NCI-H2029 treated with DMSO at 0.1 percent for 48 hours (cell line): ENCODE results near the gene HMX1.

ENCODE experiments used
- DNase-seq: peaks from one replicate; lab custom pipeline; 2025; lab: John Stamatoyannopoulos, UW

Gene HMX1

DNA sequence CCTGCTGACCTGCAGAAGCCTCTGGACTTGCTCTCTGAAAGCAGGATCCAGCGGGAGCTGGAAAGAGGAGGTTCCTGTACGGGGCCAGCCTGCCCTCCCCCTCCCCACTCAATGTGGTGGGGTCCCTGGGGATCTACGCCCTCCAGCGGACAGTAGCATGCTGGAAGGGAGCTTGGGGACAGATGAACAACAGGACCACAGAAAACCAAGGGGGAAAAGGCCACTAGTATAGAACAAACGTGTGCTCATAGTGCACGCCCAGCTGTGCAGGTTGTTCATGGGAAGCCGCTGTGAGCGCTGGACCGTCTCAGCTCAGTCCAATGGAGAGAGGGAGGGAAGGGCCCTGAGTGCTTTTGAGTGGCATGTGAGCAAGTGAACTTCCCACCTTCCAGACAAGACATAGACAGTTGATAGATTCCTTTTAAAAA lies 15.8 kb downstream of the HMX1 start:
- no peak for DNase-seq

DNA sequence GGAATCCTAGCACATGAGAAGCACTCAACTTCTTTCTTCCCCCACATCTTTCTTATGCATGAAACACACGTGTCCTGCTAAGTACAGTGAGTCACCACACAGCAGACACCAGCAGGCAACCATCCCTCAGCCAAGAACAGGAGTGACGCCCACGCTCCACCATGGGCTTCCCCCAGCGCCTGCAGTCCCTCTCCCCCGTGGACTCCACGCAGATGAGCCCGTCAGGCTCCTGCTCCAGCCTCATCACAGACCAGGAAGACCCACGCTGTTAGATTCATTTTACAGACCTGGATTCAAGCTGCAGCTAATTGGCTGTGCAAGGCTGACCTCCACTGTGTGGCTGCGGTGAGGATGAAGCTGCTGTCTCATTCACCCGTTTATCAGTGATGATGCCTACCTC lies 16.7 kb downstream of the HMX1 start:
- DNase-seq = no peak

DNA sequence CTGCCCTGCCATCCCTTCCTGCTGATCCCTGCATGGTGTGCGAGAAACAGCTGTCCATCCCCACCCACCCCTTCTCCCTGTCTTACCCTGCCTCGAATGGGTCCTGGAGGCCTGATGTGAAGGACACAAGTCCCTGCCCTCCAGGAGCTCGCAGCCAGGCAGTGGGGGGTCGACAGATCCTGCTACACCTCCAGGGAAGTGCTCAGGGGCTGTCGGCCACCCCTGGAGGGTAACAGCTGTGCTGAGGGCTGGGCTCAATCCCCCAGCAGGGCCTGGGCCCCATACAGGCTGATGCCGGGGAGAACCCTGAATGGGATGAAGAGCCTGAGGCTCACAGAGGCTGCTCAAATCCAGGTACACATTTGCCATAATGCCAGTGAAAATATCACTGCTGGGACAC lies 17.6 kb downstream of the HMX1 start:
- DNase-seq = no peak

DNA sequence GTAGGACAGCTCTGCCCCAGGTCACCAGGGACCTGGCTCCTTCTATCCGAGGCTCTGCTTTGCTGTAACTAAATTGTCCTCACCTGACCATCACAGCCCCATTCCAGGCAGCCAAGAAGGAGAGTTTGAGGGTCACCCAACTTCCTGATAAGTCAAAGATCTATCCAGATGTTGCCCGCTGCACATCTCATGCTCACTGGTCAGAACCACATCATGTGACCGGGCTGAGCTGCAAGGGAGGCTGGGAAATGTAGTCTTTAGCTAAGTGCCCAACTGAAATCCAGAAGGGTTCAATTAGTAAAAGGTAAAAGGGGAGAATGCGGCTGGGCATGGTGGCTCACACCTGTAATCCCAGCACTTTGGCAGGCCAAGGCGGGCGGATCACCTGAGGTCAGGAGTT lies 18.4 kb downstream of the HMX1 start:
- no peak for DNase-seq

DNA sequence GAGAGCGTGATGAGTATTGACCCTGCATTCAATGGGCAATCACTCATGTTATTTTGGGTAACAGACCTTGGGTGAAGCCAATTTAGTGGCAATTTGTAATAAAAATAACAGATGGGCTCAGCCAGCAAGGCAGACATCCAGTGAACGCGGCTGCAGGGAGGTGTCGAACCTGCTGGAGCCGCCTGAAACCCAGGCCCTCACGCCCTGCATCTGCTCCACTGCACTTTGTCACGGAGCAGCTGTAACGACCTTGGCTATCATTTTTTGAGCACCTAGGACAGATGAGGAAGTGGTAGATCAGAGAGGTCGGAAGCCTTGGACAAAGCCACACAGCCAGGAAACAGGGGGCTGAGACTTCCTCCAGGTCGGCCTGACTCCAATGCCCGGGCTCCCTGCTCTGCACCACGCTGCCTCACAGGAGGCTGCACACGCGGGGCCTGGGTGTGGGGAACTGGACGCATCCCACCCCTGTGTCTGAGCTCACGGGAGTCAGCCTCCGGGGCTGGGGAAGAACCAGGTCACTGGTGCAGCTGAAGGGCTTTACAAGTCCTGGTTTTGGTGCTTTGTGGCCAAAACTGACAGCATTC lies 19.4 kb downstream of the HMX1 start:
- DNase-seq = no peak

DNA sequence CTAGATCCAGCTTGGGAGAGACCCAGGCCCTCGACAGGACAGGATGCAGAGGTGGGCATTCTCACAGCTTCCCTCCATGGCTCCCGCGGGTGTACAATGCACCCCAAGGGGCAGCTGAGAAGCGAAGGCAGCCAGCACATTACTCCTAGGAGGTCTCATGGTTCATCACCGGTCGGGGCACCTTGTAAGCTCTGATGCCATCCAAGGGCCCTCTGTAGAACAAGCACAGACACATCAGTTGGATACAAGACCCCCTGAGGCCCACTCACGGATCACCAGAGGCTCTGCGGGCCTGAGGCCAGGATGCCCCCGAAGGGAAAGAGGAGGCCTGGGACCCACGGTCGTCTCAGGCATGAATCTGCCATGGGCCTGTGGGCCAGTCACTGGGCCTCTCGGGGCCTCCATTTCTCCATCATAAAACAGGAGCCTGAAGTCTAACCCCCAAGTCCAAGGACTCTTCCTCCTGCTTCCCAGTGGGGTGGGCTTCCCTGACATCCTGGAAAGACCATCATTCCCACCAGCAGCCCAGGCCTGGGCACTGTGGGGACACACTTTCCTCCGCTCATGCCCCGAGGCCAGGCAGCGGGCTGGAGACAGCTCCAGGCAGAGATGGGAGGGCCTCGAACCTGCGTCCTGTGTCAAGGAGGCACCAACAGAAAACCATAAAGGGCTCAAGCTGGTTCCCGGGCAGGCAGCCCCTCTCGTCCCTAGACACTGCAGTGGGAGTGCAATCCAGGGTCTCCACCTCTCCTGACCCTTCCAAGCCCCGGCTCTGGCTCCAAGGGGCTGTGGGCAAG lies 20.1 kb downstream of the HMX1 start:
- no peak for DNase-seq

DNA sequence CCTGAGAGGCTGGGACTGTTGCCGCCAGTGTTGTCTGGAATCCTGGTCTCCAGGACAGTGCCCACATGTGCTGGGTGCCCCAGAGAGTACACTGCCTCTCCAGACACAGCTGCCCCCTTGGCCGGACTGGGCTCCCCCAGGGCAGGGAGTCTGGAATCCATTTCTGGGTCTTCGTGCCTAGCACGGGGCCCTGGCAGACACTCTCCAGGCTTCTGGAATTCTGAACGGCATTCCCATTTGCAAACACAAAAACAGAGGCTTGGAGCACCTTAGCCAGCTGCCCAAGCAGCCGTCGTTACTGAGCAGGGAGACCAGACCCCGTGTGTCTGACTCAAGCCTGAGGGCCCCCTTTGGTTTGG lies 20.8 kb downstream of the HMX1 start:
- DNase-seq = no peak

DNA sequence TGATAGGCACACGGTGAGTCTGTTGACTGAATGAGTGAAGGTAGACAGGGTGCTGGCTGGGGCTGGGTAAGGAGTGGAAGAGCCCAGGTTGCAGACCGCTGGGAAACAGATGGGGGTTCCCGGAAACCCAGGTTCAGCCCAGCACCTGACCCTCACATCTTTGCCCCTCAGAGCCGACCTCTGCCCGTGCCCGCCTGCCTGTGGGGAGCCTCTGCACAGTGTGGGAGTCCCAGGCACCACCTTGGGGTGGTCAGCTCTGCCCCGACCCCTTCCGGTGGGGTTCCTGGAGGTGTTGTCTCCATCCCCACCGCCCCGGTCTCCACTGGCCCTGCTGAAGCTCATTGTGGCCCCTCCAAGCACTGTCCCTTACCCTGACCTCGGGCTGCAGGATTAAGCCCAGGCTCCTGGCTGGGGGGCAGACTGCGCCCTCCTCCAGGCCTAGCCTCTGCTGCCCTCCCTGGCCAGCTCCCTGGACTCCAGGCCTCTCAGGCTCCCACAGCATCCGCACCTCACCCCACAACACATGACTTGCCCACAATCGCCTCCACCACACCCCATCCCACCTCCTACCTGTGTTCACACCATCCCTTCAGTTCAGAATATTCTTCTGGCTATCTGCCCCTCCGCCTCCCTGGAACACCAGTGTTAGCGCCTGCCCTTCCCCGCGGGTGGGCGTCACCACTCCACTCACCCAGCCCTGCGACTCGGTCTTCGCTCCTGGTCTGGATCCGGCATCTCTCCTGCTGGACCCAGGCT lies 21.4 kb downstream of the HMX1 start:
- DNase-seq = no peak

DNA sequence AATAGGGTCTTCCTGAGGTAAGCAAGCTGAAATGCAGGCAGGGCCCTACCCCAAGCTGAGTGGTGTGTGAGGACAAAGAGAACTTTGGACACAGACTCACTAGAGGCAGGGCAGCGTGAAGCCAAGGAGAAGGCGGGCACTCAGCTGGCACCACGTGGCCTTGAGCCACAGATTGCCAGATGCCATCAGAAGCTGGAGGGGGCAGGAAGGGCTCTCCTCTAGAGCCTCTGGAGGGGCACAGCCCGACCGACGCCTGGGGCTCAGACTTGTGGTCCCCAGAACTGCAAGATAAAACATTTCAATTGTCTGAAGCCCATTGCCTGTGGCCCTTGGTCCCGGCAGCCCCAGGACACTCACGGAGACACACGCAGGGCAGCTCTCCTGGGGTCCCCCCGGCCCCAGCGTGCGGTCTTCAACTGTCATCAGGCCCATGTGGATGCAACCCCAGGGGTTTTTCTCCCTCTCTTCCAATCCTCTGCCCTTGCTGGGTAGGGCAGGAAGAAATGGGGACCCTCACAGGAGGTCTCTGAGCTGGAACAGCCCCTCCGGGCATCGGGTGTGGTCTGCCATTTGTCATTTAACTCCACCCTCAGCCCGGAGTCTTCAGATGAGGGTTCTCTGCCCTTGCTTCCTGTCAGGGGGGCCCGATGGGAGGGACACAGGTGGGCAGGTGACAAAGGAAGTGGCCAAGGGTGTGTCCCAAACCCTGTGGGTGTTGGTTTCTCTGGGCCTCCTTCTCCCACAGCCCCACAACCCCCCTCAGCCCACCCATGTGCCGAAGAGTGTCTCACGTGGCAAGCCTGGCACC lies 22.2 kb downstream of the HMX1 start:
- DNase-seq = no peak

DNA sequence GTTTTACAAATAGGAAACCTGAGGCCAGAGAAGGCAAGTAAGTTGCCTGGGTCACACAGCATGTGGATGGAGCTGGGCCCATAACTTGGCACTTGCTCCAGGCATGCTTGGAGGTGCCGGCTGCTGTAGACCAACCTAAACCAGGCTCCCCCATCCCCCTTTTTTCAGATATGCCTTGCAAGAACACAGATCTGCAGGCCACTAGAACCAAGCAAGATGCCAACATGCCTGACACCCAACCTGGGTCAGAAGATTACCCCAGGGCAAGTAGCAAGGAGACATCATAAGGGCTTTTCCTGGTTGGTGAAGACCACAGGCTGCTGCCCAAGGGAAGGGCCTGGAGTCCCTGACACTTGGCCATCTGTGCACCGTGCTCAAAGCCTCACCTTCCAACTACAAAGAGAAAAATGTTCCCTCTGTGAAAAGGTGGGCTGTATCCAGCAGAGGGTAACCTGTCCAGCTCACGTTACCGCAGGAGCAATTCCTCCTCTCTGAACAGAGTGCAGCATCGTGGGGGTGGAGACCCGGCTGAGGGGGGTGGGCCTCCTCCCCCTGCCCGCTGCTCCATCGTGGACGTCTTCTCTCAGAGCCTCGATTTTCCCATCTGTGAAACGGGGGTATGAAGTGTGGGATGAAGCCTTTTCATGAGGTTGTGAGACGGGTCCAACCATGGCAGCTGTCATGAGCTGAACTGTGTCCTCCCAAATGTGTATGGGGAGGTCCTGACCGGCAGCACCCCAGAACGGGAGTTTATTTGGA lies 23.0 kb downstream of the HMX1 start:
- DNase-seq = no peak

DNA sequence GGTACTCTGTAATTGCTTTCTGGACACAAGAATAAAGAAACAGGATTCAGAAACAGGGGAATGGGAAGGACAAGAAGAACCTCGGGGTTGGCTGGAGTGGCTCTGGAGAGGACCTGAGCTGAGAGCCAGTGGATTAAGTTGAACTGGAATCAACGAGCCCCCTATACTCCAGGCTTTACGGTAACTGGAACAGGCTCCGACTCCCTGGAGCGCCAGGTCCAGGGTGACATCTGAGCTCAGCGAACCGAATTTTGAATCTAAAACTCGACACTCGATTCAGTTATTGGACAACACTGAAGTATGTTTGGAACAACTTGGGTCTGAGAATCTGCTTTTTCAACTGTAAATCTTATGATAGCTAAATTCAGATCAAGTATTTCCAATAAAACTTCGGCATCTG lies 23.9 kb downstream of the HMX1 start:
- no peak for DNase-seq

DNA sequence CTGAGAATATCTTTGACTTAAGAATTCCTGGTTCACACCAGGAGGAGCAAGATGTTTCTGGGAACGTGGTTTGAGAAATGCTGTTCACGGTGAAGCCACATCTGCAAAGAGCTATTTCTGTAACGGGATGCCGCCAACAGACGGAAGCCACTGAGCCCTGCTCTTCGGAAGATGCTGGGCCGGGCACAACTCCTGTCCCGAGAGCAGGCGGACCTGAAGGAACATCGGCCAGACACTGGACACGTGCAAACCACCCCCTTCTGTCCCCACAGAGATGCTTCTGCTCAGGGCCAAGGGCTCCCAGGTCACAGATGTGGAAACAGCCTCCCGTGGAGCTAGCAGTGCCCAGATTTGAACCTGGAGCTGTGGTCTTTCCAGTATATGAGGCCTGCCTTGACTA lies 24.3 kb downstream of the HMX1 start:
- no peak for DNase-seq

DNA sequence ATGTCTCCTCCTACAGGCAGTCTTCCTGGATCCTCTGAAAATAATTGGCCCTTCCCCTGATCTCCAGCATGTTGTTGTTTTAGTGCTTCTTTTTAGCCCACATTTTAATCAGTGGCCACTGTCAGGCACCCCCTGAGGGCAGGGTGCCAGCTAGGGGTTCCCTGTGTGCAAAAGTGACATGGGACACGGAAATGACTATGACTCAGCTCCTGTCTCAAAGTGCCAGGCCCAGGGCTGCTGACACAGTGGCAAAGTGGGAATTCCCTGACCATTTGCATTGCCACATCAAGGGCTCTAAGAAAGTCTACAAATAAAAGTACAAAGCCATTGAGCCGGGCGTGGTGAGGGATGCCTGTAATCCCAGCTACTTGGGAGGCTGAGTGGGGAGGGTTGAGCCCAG lies 24.8 kb downstream of the HMX1 start:
- no peak for DNase-seq

DNA sequence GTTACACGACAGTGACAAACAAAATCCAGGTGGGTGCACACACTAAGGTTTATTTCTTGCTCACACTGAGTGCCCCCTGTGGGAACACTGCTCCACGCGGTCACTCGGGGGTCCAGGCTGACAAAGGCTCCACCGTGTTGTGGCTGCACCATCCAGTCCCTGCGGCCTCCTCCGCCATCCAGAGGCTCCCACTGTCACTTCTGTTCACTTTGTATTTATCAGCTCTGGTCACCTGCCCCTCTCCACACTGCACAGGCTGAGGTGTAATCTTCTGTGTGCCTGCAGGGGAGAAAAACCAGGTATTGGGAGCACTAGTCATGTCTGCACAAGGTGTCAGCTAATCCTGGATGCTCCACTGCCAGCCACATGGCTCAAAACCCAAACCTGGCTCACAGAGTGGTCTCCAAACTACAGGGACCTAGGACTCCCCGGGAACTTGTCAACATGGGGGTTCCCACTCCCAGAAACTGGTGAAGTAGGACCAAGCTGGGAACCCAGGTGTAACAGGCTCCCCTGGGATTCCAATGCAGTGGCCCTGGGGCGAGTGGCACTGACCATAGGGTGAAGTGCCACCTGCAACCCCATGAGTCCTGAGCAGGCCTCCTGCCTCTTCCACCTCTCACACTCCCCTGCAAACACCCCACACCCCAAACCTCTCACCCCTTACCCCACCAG lies 25.5 kb downstream of the HMX1 start:
- no peak for DNase-seq

DNA sequence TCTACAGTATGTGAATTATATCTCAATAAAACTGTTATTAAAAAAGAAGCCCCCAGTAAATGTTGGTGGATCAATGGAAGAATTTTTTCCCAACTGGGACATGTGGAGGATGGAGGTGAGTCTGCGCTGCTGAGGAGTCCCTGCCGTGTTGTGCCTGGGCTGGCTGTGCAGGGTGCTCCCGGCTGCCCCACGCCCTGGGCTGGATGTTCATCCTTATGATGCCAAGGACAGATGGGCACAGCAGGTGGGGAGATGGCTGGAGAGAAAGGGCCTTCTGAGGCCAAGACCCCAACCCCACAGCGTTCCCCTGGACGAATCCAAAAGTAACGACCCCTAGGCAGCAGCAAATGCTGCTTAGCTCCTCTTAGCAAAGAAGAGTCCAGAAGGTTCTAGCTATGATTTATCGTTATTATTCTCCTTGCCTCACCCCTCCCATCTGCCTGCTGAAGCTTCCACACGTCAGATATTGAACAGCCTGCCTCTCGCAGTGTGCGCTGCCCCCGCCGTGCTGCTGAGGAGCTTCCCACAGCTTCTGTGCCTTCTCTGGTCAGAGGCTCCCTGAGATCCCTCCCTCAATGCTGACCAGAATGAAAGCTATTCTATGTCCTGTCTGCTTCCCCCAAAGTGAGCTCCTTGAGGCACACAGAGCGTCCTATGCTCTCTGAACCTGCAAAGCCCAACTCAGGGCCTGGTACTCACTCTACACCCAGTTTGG lies 26.5 kb downstream of the HMX1 start:
- no peak for DNase-seq

DNA sequence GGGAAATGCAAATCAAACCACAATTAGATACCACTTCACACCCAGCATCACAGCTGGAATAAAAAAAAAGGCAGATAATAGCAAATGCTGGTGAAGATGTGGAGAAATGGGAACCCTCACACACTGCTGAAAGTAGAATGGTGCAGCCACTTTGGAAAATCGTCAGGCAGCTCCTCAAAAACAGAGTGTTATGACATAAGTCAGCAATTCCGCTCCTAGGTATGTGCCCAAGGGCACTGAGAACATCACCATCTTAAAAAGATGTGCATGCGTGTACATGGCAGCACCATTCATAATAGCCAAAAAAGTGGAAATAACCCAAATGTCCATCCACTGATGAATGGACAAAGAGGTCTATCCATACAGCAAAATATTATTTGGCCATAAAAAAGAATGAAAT lies 28.0 kb downstream of the HMX1 start:
- DNase-seq = no peak

DNA sequence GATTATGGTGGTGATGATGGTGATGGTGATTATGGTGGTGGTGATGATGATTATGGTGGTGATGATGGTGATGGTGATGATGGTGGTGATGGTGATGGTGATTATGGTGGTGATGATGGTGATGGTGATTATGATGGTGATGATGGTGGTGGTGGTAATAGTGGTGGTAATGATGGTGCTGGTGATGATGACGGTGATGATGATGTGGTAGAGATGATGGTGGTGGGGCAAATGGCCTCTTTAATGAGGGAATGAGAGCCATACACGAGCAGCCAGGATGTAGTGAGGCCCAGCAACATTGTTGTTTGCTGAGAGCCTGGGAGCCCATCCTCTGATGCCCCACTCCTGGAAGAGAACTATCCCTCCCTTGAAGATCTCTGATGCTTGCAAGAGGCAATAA lies 29.0 kb downstream of the HMX1 start:
- no peak for DNase-seq

DNA sequence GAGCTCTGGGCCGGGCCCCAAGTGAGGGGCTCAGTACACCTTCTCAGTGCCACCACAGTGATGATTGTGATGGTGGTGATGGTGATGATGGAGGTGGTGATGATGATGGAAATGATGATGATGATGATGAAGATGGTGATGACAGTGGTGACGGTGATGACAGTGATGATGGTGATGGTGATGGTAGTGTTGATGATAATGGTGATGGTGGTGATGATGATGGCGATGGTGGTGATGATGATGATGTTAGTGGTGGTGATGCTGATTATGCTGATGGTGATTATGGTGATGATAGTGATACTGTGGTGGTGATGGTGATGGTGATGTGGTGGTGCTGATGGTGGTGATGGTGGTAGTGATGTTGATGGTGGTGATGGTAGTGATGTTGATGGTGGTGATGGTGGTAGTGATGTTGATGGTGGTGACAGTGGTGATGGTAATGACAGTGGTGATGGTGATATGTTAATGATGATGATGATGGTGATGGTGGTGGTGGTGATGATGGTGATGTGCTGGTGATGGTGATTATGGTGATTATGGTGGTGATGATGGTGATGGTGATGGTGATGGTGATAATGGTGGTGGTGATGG lies 29.9 kb downstream of the HMX1 start:
- DNase-seq = no peak

DNA sequence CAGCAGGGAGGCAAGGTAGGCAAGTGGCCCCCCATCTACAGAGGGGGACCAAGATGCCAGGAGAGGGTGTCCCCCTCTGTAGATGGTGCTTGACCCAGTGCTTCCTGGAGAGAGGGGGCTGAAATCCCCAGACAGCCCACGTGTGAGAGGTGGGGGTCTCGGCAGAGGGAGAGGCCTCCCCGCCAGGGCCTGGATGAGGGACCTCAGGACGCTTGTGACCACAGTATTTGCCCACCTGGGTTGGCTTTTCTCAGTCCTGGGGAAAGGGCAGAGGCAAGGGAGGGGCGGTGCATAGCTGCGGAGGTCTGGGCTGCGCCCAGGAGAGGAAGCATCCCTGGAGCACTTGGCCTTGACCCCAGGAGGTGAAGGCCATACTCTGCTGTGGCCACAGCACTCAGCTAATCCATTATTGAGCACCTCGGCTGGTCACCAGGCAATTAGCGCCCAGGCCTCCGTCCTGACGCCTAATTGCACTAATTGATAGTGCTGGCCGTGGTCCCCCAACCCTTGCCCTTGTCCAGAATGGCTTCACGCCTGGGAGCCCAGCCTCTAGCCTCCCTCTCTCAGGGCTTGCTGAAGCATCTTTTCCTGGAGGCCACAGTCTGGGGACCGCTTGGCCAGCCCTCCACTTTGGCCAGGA lies 30.7 kb downstream of the HMX1 start:
- DNase-seq = no peak
